ENCODE data around the gene C9orf153. TPM values are rescaled to one million over a fixed set of nuclear protein-coding genes. Genes with fewer than 3 reads are reported as not detected.

The C9orf153 gene
- total RNA-seq, 1 experiment from 2014 or later, result not detected

GRCh38 chr9:86230858-86231257, 28.6 kb downstream of the C9orf153 start:
- Mint-ChIP-seq H3K4me1 (ENCODE audit: low read depth, unreplicated experiment) (no peaks in the 10 kb centered on the region), H3K36me3 (ENCODE audit: insufficient read depth, unreplicated experiment) (no peaks in the 10 kb centered on the region), H3K27ac (ENCODE audit: unreplicated experiment) (no peak overlapping the region), H3K27me3 (ENCODE audit: insufficient read depth, unreplicated experiment) (peaks cover 4% of the 10 kb centered on the region), H3K9me3 (ENCODE audit: unreplicated experiment) (no peaks in the 10 kb centered on the region), H3K4me3 (ENCODE audit: unreplicated experiment) (no peak overlapping the region)
- POLR2A ChIA-PET, result no interaction called here
- no peaks in the 10 kb centered on the region for H3K36me3 ChIP-seq (ENCODE audit: control insufficient read depth, insufficient read depth, low read length)
- CTCF ChIA-PET, result no interaction called here
- no peak for TF ChIP-seq CTCF (IDR thresholded peaks at IDR 0.05; ENCODE audit: insufficient read depth in 1 of 2, low read depth in 1 of 2, low read length in 1 of 2, severe bottlenecking in 1 of 2, unreplicated experiment in 1 of 2)
- no peaks in the 10 kb centered on the region for H3K27me3 ChIP-seq (replicated peaks; ENCODE audit: control insufficient read depth, insufficient read depth, low read length)
- no peaks in the 10 kb centered on the region for H3K4me1 ChIP-seq
- no TSS peak for BruUV-seq (replicated peaks)
- intact Hi-C loops (cut with micrococcal nuclease; ENCODE audit: unreplicated experiment), result no loop called here
- H3K9me3 ChIP-seq, result no peaks in the 10 kb centered on the region
- H3K4me3 ChIP-seq (ENCODE audit: low read depth, low read length), result no peak overlapping the region
- DNase-seq, result no peak

- BruUV-seq (replicated peaks), result no TSS peak
- ChIA-PET CTCF (no interaction called here), POLR2A (no interaction called here)
Observed at GRCh38 chr9:86222667-86223066, 36.8 kb downstream of the C9orf153 start.

GRCh38 chr9:86219606-86220005, 39.9 kb downstream of the C9orf153 start:
- no peaks in the 10 kb centered on the region for H3K36me3 Mint-ChIP-seq (ENCODE audit: insufficient read depth, unreplicated experiment)
- Histone ChIP-seq H3K9me3 (no peaks in the 10 kb centered on the region), H3K36me3 (ENCODE audit: control insufficient read depth, insufficient read depth, low read length) (no peaks in the 10 kb centered on the region), H3K4me1 (no peaks in the 10 kb centered on the region), H3K4me3 (ENCODE audit: low read depth, low read length) (no peak overlapping the region), H3K27me3 (replicated peaks; ENCODE audit: control insufficient read depth, insufficient read depth, low read length) (no peaks in the 10 kb centered on the region)
- no peak overlapping the region for H3K4me3 Mint-ChIP-seq (ENCODE audit: unreplicated experiment)
- no peaks in the 10 kb centered on the region for H3K9me3 Mint-ChIP-seq (ENCODE audit: unreplicated experiment)
- no peak for TF ChIP-seq CTCF (IDR thresholded peaks at IDR 0.05; ENCODE audit: insufficient read depth in 1 of 2, low read depth in 1 of 2, low read length in 1 of 2, severe bottlenecking in 1 of 2, unreplicated experiment in 1 of 2)
- no peaks in the 10 kb centered on the region for H3K4me1 Mint-ChIP-seq (ENCODE audit: low read depth, unreplicated experiment)
- intact Hi-C loops (cut with micrococcal nuclease; ENCODE audit: unreplicated experiment), result no loop called here
- CTCF ChIA-PET, result no interaction called here
- DNase-seq, result no peak
- POLR2A ChIA-PET, result no interaction called here
- H3K27ac Mint-ChIP-seq (ENCODE audit: unreplicated experiment), result no peak overlapping the region
- H3K27me3 Mint-ChIP-seq (ENCODE audit: insufficient read depth, unreplicated experiment), result no peaks in the 10 kb centered on the region
- no TSS peak for BruUV-seq (replicated peaks)

More at GRCh38 chr9:86222667-86223066, 36.8 kb downstream of the C9orf153 start:
- Mint-ChIP-seq H3K9me3 (ENCODE audit: unreplicated experiment) (no peaks in the 10 kb centered on the region), H3K4me3 (ENCODE audit: unreplicated experiment) (no peak overlapping the region), H3K27ac (ENCODE audit: unreplicated experiment) (no peak overlapping the region), H3K27me3 (ENCODE audit: insufficient read depth, unreplicated experiment) (no peaks in the 10 kb centered on the region), H3K36me3 (ENCODE audit: insufficient read depth, unreplicated experiment) (no peaks in the 10 kb centered on the region), H3K4me1 (ENCODE audit: low read depth, unreplicated experiment) (no peaks in the 10 kb centered on the region)
- no peaks in the 10 kb centered on the region for H3K4me1 ChIP-seq
- H3K27me3 ChIP-seq (replicated peaks; ENCODE audit: control insufficient read depth, insufficient read depth, low read length), result no peaks in the 10 kb centered on the region
- H3K4me3 ChIP-seq (ENCODE audit: low read depth, low read length), result no peak overlapping the region
- intact Hi-C loops (cut with micrococcal nuclease; ENCODE audit: unreplicated experiment), result no loop called here
- no peak for TF ChIP-seq CTCF (IDR thresholded peaks at IDR 0.05; ENCODE audit: insufficient read depth in 1 of 2, low read depth in 1 of 2, low read length in 1 of 2, severe bottlenecking in 1 of 2, unreplicated experiment in 1 of 2)
- no peaks in the 10 kb centered on the region for H3K9me3 ChIP-seq
- no peak for DNase-seq
- H3K36me3 ChIP-seq (ENCODE audit: control insufficient read depth, insufficient read depth, low read length), result no peaks in the 10 kb centered on the region

Measured in Caco-2 (cell line).